ENCODE results near the gene YAP1.

Gene YAP1

GRCh38 chr11:102143867-102144266, 33.6 kb downstream of the YAP1 start:
- Histone ChIP-seq H2AFZ (ENCODE audit: low read depth, low read length, severe bottlenecking) (no peak overlapping the region), H3K27me3 (ENCODE audit: low read length) (no peaks in the 10 kb centered on the region; the same call in 1 of the 2 replicates), H3K4me3 (ENCODE audit: insufficient read depth, low read length, poor library complexity, severe bottlenecking) (no peak overlapping the region), H3K9ac (ENCODE audit: low read length) (no peak overlapping the region), H3K9me3 (ENCODE audit: insufficient read depth, low read length) (no peaks in the 10 kb centered on the region), H3F3A (ENCODE audit: insufficient read depth) (no peaks in the 10 kb centered on the region), H3K36me3 (ENCODE audit: low read length) (no peaks in the 10 kb centered on the region), H4K20me1 (ENCODE audit: low read depth, low read length) (no peaks in the 10 kb centered on the region), H3K9me2 (replicated peaks; ENCODE audit: insufficient read depth, low read length) (no peaks in the 10 kb centered on the region), H3K27ac (ENCODE audit: low read depth, low read length) (no peak overlapping the region), H3K4me2 (ENCODE audit: low read depth, low read length, poor library complexity, severe bottlenecking) (no peak overlapping the region), H3K79me2 (ENCODE audit: insufficient read depth, low read length) (no peaks in the 10 kb centered on the region)
- TF ChIP-seq EZH2phosphoT487 (conservative IDR thresholded peaks at IDR 0.05; ENCODE audit: low read length) = no peak
- no peak for TF ChIP-seq CTCF (IDR thresholded peaks at IDR 0.05; ENCODE audit: insufficient read depth, low read length, poor library complexity, severe bottlenecking)

GRCh38 chr11:102144357-102145355, 34.4 kb downstream of the YAP1 start:
- H2AFZ ChIP-seq (ENCODE audit: low read depth, low read length, severe bottlenecking) = no peak overlapping the region
- no peak overlapping the region for H3K27ac ChIP-seq (ENCODE audit: low read depth, low read length)
- no peaks in the 10 kb centered on the region for H4K20me1 ChIP-seq (ENCODE audit: low read depth, low read length)
- no peaks in the 10 kb centered on the region for H3K36me3 ChIP-seq (ENCODE audit: low read length)
- H3K9me3 ChIP-seq (ENCODE audit: insufficient read depth, low read length) = no peaks in the 10 kb centered on the region
- no peak overlapping the region for H3K4me3 ChIP-seq (ENCODE audit: insufficient read depth, low read length, poor library complexity, severe bottlenecking)
- H3K9me2 ChIP-seq (replicated peaks; ENCODE audit: insufficient read depth, low read length) = no peaks in the 10 kb centered on the region
- H3K9ac ChIP-seq (ENCODE audit: low read length) = no peak overlapping the region
- H3K4me2 ChIP-seq (ENCODE audit: low read depth, low read length, poor library complexity, severe bottlenecking) = no peak overlapping the region
- H3F3A ChIP-seq (ENCODE audit: insufficient read depth) = no peaks in the 10 kb centered on the region
- no peak for TF ChIP-seq CTCF (IDR thresholded peaks at IDR 0.05; ENCODE audit: insufficient read depth, low read length, poor library complexity, severe bottlenecking)
- TF ChIP-seq EZH2phosphoT487 (conservative IDR thresholded peaks at IDR 0.05; ENCODE audit: low read length) = no peak
- no peaks in the 10 kb centered on the region for H3K79me2 ChIP-seq (ENCODE audit: insufficient read depth, low read length)
- no peaks in the 10 kb centered on the region; the same call in 1 of the 2 replicates for H3K27me3 ChIP-seq (ENCODE audit: low read length)

GRCh38 chr11:102147015-102147414, 36.8 kb downstream of the YAP1 start:
- Histone ChIP-seq H3K27me3 (ENCODE audit: low read length) (no peaks in the 10 kb centered on the region; the same call in 1 of the 2 replicates), H3K9me2 (replicated peaks; ENCODE audit: insufficient read depth, low read length) (no peaks in the 10 kb centered on the region), H2AFZ (ENCODE audit: low read depth, low read length, severe bottlenecking) (no peak overlapping the region), H3K9me3 (ENCODE audit: insufficient read depth, low read length) (no peaks in the 10 kb centered on the region), H3K4me2 (ENCODE audit: low read depth, low read length, poor library complexity, severe bottlenecking) (no peak overlapping the region), H3K27ac (ENCODE audit: low read depth, low read length) (no peak overlapping the region), H3K9ac (ENCODE audit: low read length) (no peak overlapping the region), H3K79me2 (ENCODE audit: insufficient read depth, low read length) (no peaks in the 10 kb centered on the region), H3K4me3 (ENCODE audit: insufficient read depth, low read length, poor library complexity, severe bottlenecking) (no peak overlapping the region), H3F3A (ENCODE audit: insufficient read depth) (no peaks in the 10 kb centered on the region), H4K20me1 (ENCODE audit: low read depth, low read length) (no peaks in the 10 kb centered on the region), H3K36me3 (ENCODE audit: low read length) (no peaks in the 10 kb centered on the region)
- TF ChIP-seq EZH2phosphoT487 (conservative IDR thresholded peaks at IDR 0.05; ENCODE audit: low read length) (no peak), CTCF (IDR thresholded peaks at IDR 0.05; ENCODE audit: insufficient read depth, low read length, poor library complexity, severe bottlenecking) (no peak)
